ENCODE data around the gene PPP1R3G.
"Not testable (repeated sequence)": the region's sequence is repeated elsewhere in the genome, so short reads cannot be mapped to it uniquely, and the experiment has no call there.

PPP1R3G gene

DNA sequence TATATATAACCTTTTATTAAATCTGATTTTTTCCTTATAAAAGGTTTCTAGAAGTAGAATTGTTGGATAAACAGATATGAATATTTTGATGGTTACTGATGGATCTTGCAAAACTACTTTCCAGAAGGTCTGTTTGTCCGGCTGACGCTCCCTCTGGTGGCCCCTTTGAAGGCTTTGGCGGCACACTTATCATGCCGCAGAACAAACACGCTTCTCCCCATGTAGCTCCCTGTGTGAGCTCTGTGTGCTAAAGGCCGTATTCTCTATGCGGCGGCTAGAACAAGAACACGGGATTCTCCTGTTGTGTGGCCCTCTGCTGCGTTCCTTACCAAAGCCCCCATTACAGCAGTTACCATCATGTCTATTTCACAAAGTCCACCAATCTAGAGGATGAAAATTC is 30.0 kb downstream of the PPP1R3G start:
- no peaks in the 10 kb centered on the region for H3K36me3 Mint-ChIP-seq
- ATAC-seq = no peak
- peaks cover 6% of the 10 kb centered on the region for H3K4me1 Mint-ChIP-seq
- H3K9me3 Mint-ChIP-seq = no peaks in the 10 kb centered on the region
- H3K27ac Mint-ChIP-seq = no peak overlapping the region
- no peak overlapping the region for H3K4me3 Mint-ChIP-seq
- no peak for DNase-seq (ENCODE audit: low spot score in 2 of 2)

DNA sequence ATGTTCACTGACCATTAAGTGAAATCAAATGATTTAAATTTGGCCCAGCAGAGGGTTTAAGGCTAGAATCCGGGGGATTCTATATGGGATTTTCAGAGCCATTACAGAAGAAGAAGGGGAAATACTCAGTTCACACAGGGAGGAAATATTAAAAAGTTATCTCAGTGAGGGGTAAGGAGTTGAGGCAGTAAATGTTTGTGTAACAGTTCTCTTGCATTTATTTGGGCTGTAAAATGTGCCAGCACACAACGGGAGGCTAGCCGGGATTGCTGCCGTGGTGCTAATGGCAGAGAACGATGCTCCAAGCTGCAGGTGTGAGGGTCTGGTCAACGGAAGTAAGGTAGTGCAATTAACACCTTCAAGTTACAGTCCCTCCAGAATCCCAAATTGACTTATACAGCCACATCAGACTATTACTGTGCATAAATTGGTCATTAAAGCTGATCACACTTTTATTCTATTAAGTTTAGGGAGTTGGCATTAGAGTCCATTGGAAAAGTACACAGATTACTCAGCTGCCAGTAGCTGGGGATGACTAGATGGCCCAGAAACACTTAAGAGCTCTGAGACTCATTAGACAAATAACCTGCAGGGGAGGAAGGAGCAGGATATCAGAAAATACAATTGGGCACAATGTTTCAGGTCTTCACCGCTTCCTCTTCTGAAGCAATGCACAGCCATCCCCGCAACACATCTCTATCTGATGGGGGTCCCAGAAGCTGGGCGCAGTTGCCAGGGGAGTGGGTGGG is 31.3 kb downstream of the PPP1R3G start:
- DNase-seq (ENCODE audit: low spot score in 2 of 2) (no peak), ATAC-seq (no peak)
- no peak overlapping the region for H3K27ac Mint-ChIP-seq
- H3K9me3 Mint-ChIP-seq = no peaks in the 10 kb centered on the region
- no peaks in the 10 kb centered on the region for H3K36me3 Mint-ChIP-seq
- H3K4me1 Mint-ChIP-seq = peaks cover 6% of the 10 kb centered on the region
- H3K4me3 Mint-ChIP-seq = no peak overlapping the region

GRCh38 chr6:5119090-5119951 is 34.2 kb downstream of the PPP1R3G start:
- Mint-ChIP-seq H3K9me3 (no peaks in the 10 kb centered on the region), H3K36me3 (no peaks in the 10 kb centered on the region), H3K27ac (no peak overlapping the region), H3K4me3 (no peak overlapping the region), H3K4me1 (no peaks in the 10 kb centered on the region)
- no peak for ATAC-seq
- DNase-seq (ENCODE audit: low spot score in 2 of 2) = no peak

DNA sequence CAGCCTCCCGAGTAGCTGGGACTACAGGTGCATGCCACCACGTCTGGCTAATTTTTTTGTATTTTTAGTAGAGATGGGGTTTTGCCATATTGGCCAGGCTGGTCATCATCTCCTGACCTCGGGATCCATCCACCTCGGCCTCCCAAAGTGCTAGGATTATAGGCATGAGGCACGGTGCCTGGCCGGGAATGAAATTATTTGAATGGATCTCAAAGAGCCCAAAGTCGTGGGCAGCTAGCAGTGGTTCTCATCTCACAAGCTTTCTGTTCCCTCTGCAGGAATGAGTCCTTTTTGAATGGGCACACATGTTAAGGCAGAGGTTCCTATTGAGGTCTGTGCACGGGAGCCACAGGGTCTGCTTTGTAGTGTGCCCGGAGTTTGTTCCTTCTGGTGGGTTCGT is 34.9 kb downstream of the PPP1R3G start:
- DNase-seq (ENCODE audit: low spot score in 2 of 2) (no peak), ATAC-seq (no peak)
- Mint-ChIP-seq H3K9me3 (no peaks in the 10 kb centered on the region), H3K27ac (no peak overlapping the region), H3K36me3 (no peaks in the 10 kb centered on the region), H3K4me1 (no peaks in the 10 kb centered on the region), H3K4me3 (no peak overlapping the region)

DNA sequence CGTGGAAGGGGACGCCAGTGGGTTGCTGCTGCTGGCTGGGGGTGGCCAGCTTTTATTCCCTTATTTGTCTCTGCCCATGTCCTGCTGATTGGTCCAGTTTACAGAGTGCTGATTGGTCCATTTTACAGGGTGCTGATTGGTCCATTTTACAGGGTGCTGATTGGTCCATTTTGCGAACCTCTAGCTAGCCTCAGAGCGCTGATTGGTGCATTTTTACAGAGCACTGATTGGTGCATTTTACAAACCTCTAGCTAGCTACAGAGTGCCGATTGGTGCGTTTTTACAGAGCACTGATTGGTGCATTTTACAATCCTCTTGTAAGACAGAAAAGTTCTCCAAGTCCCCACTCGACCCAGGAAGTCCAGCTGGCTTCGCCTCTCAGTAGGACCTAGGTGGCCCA is 35.4 kb downstream of the PPP1R3G start:
- H3K9me3 Mint-ChIP-seq; DNase-seq (ENCODE audit: low spot score in 2 of 2); H3K4me3 Mint-ChIP-seq; H3K36me3 Mint-ChIP-seq; ATAC-seq; H3K4me1 Mint-ChIP-seq; H3K27ac Mint-ChIP-seq: not testable (repeated sequence)

DNA sequence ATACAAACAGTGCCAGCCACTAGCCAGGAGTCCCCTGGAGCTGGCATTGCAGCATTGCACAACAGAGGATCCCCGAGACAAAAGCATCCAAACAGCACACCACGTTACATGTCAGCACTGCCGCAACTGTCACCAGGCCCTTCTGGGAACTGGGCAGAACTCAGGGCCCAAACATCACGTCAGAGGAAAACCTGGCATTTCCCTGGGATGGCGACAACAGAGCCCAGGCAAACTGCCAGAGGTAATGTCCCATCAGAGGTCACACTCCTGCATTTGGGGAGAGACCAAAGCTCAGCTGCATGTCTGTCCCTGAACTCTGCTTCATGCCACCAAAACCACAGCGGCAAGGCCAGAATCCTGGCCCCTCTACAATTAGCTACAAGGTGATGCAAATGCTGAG is 36.3 kb downstream of the PPP1R3G start:
- DNase-seq (ENCODE audit: low spot score in 2 of 2) = no peak
- no peak overlapping the region for H3K27ac Mint-ChIP-seq
- no peak overlapping the region for H3K4me3 Mint-ChIP-seq
- ATAC-seq = no peak
- no peaks in the 10 kb centered on the region for H3K4me1 Mint-ChIP-seq
- no peaks in the 10 kb centered on the region for H3K9me3 Mint-ChIP-seq
- no peaks in the 10 kb centered on the region for H3K36me3 Mint-ChIP-seq

DNA sequence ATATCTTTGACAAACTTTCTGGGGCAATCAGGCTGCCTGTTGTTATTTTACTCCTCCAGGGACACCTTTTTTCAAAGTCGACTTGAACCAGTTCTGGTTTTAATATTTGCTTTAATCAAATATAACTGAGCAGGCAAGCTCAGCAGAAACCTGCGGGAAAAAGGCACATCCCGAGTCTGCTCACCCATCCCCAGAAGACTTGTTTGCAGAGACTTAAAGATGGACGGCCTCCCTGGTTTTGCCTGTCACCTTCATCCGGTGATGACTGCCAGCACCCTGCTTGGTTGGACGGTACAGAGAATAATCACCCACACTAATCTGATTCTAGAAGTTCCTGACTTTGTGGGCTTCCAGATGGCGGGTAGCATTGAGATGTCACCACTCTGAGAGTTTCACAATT is 36.8 kb downstream of the PPP1R3G start:
- DNase-seq (ENCODE audit: low spot score in 2 of 2) = no peak
- no peaks in the 10 kb centered on the region for H3K9me3 Mint-ChIP-seq

GRCh38 chr6:5122504-5123112 is 37.5 kb downstream of the PPP1R3G start:
- ATAC-seq (no peak), DNase-seq (ENCODE audit: low spot score in 2 of 2) (no peak)
- Mint-ChIP-seq H3K27ac (peak overlapping the region; percentile 40), H3K4me3 (no peak overlapping the region), H3K4me1 (no peaks in the 10 kb centered on the region), H3K36me3 (no peaks in the 10 kb centered on the region), H3K9me3 (no peaks in the 10 kb centered on the region)

More for the DNA sequence above, 36.8 kb downstream of the PPP1R3G start:
- H3K4me3 Mint-ChIP-seq = no peak overlapping the region
- H3K27ac Mint-ChIP-seq = no peak overlapping the region
- H3K4me1 Mint-ChIP-seq = no peaks in the 10 kb centered on the region
- no peaks in the 10 kb centered on the region for H3K36me3 Mint-ChIP-seq
- ATAC-seq = no peak

DNA sequence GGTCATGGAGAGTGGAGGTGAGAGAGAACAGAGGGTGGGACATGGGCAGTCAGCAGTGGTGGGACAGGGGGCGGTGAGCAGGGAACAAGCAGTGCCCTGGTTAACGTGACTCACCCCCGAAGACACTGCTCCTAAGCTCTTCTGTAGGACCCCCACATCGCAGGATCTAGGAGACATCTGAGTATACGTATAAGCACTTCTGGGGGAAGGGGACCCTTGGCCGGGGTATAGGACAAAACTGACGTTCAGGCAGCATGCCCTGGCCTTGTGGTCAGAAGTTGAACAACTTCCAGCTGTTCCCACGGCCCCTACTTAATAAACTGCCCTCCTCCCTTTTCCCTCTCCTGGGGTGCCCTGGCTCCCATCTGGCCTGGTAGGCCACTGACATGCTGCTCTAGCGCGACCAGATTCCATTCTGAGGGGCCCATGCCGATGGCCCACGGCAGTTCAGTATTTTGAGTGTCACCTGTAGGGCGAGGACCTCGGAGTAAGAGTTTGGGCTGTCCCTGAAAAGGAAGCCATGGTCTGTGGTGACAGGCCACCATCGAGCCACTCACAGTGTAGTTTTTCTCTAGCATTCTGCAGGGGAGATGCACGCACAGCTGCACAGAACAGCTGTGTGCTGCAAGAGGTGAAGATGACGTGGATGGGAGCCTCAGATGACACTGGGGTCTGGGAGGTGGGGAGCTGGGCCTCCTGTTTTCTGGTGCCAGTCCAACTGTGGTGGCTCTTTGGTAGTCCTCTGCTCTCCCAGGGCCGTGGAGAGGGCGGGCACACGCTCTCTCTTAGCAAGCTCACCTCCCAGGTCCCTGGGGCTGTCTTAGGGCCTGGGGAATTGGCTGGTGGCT is 38.4 kb downstream of the PPP1R3G start:
- DNase-seq (ENCODE audit: low spot score in 2 of 2) = no peak
- H3K4me3 Mint-ChIP-seq = no peak overlapping the region

DNA sequence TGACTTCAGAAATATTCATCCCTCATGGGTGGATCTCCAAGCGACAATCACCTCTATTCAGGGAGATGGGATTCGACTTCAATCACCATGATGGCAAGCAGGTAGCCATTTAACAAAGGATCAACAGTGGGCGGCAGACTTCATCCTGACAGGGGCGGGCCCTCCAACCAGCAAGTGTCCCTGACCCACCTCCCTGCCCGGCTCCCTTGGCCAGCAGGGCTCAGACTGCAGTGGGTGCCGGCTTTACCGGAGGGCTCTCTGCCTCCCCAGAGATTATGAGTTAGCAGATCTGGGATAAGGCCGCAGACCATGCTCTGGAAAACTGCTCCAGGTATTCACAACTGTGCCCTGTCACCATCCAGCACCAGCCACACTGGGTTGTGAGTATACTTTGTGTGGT is 39.4 kb downstream of the PPP1R3G start:
- Mint-ChIP-seq H3K9me3 (no peaks in the 10 kb centered on the region), H3K36me3 (peaks cover 5% of the 10 kb centered on the region), H3K27ac (no peak overlapping the region), H3K4me3 (no peak overlapping the region), H3K4me1 (no peaks in the 10 kb centered on the region)
- DNase-seq (ENCODE audit: low spot score in 2 of 2) (no peak), ATAC-seq (no peak)

More for the DNA sequence above, 38.4 kb downstream of the PPP1R3G start:
- ATAC-seq = peak; percentile 16
- peak overlapping the region; percentile 40 for H3K27ac Mint-ChIP-seq
- H3K36me3 Mint-ChIP-seq = no peaks in the 10 kb centered on the region
- H3K9me3 Mint-ChIP-seq = no peaks in the 10 kb centered on the region
- H3K4me1 Mint-ChIP-seq = no peaks in the 10 kb centered on the region

GRCh38 chr6:5125152-5126006 is 40.2 kb downstream of the PPP1R3G start:
- Mint-ChIP-seq H3K27ac (no peak overlapping the region), H3K36me3 (peaks cover 5% of the 10 kb centered on the region), H3K9me3 (no peaks in the 10 kb centered on the region), H3K4me3 (no peak overlapping the region), H3K4me1 (no peaks in the 10 kb centered on the region)
- no peak for ATAC-seq
- no peak for DNase-seq (ENCODE audit: low spot score in 2 of 2)

- Mint-ChIP-seq H3K4me3 (no peak overlapping the region), H3K27ac (no peak overlapping the region), H3K36me3 (peaks cover 5% of the 10 kb centered on the region), H3K4me1 (no peaks in the 10 kb centered on the region), H3K9me3 (no peaks in the 10 kb centered on the region)
- ATAC-seq = no peak
- no peak for DNase-seq (ENCODE audit: low spot score in 2 of 2)
Observed at GRCh38 chr6:5126214-5126613, 41.1 kb downstream of the PPP1R3G start.

- Mint-ChIP-seq H3K4me3 (no peak overlapping the region), H3K4me1 (no peaks in the 10 kb centered on the region), H3K36me3 (peaks cover 5% of the 10 kb centered on the region), H3K9me3 (no peaks in the 10 kb centered on the region), H3K27ac (no peak overlapping the region)
- DNase-seq (ENCODE audit: low spot score in 2 of 2) = no peak
- no peak for ATAC-seq
Observed at GRCh38 chr6:5127106-5127687, 42.1 kb downstream of the PPP1R3G start.

DNA sequence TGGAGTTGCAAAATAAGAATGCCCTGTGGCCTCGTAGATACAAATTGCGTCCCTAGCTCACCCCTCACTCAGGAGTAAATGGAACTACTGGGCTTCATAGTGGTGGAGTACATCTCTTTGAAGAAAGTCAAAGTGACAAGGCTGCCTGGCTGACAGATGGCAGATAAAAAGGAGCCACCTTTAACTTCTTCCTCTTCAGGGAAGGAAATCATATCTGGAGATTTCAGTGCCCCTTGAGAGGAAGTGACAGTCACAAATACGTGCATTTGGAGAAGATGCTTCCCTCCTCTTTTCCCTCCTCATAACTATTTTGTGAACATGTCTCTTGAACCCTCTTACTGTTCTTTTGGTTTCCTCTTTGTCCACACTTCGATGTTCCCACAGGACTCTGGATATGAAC is 43.2 kb downstream of the PPP1R3G start:
- peaks cover 5% of the 10 kb centered on the region for H3K36me3 Mint-ChIP-seq
- no peaks in the 10 kb centered on the region for H3K4me1 Mint-ChIP-seq
- ATAC-seq (no peak), DNase-seq (ENCODE audit: low spot score in 2 of 2) (no peak)
- H3K27ac Mint-ChIP-seq = no peak overlapping the region
- H3K4me3 Mint-ChIP-seq = no peak overlapping the region
- no peaks in the 10 kb centered on the region for H3K9me3 Mint-ChIP-seq
